Choroid plexus epithelial cell (primary cell): ENCODE results near the gene PITRM1.

Experiments used
- DNase-seq: peaks from one replicate; pipeline ENCODE4 v3.0.0-alpha.2; 2010; ENCODE audit warnings: low read depth
- H3K4me3 ChIP-seq: 2 replicates; pipeline ENCODE4 v1.5.1; 2011; ENCODE audit warnings: low read depth, mild to moderate bottlenecking, control low read depth, low read length, moderate library complexity
- CTCF ChIP-seq: conservative IDR thresholded peaks from 2 replicates; pipeline ENCODE4 v1.5.1; 2011; ENCODE audit warnings: low read depth, mild to moderate bottlenecking, control low read depth, inconsistent platforms, low read length, moderate library complexity

Gene PITRM1

GRCh38 chr10:3122034-3122433, 50.5 kb downstream of the PITRM1 start:
- TF ChIP-seq CTCF = no peak
- no peak overlapping the region for H3K4me3 ChIP-seq
- no peak for DNase-seq

GRCh38 chr10:3119796-3120459, 52.7 kb downstream of the PITRM1 start:
- H3K4me3 ChIP-seq = no peak overlapping the region
- peak; percentile 47 for DNase-seq
- TF ChIP-seq CTCF = peak; percentile 71

GRCh38 chr10:3118641-3119091, 53.9 kb downstream of the PITRM1 start:
- TF ChIP-seq CTCF = no peak
- no peak overlapping the region for H3K4me3 ChIP-seq
- no peak for DNase-seq

GRCh38 chr10:3117486-3117885, 55.1 kb downstream of the PITRM1 start:
- no peak for TF ChIP-seq CTCF
- no peak overlapping the region for H3K4me3 ChIP-seq
- no peak for DNase-seq

- H3K4me3 ChIP-seq = no peak overlapping the region
- DNase-seq = no peak
- no peak for TF ChIP-seq CTCF
These were observed 56.0 kb downstream of the PITRM1 start for GRCh38 chr10:3116508-3117100.

- H3K4me3 ChIP-seq = no peak overlapping the region
- no peak for DNase-seq
- TF ChIP-seq CTCF = no peak
These were observed 56.9 kb downstream of the PITRM1 start for GRCh38 chr10:3115685-3116084.

- no peak for TF ChIP-seq CTCF
- DNase-seq = no peak
- no peak overlapping the region for H3K4me3 ChIP-seq
These were observed 59.2 kb downstream of the PITRM1 start for GRCh38 chr10:3113343-3113720.
